22Rv1 (cell line): ENCODE data around the gene MTCH2.
"Not testable (repeated sequence)": the region's sequence is repeated elsewhere in the genome, so short reads cannot be mapped to it uniquely, and the experiment has no call there.

Source experiments
- H3K27ac ChIP-seq: fragments of 450-650 bp; 2 replicates; pipeline ENCODE4 v1.5.1; 2017
- ZFX ChIP-seq: fragments of 450-650 bp; IDR thresholded peaks from 2 replicates; pipeline ENCODE4 v1.6.1; 2017; ENCODE audit warnings: antibody characterized with exemption, borderline replicate concordance
- TF ChIP-seq, protein P1 (sequence below): fragments of 450-650 bp; IDR thresholded peaks from 2 replicates; pipeline ENCODE4 v1.5.1; 2017; ENCODE audit warnings: mild to moderate bottlenecking

MTCH2 gene

DNA sequence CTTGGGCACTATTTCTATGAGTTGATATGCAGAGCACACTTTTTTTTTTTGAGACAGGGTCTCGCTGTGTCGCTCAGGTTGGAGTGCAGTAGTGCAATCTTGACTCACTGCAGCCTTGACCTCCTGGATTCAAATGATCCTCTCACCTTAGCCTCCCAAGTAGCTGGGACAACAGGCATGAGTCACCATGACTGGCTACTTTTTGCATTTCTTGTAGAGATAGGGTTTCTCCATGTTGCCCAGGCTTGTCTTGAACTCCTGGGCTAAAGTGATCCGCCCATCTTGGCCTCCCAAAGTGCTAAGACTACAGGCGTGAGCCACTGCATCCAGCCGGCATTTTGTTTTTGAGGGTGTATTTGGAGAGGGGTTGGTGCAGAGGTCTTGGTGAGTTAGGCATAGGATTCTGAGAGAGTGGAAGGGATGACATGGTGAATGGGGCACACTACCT, 29.9 kb upstream of the MTCH2 start:
- no peak for TF ChIP-seq ZFX
- TF ChIP-seq, protein P1, sequence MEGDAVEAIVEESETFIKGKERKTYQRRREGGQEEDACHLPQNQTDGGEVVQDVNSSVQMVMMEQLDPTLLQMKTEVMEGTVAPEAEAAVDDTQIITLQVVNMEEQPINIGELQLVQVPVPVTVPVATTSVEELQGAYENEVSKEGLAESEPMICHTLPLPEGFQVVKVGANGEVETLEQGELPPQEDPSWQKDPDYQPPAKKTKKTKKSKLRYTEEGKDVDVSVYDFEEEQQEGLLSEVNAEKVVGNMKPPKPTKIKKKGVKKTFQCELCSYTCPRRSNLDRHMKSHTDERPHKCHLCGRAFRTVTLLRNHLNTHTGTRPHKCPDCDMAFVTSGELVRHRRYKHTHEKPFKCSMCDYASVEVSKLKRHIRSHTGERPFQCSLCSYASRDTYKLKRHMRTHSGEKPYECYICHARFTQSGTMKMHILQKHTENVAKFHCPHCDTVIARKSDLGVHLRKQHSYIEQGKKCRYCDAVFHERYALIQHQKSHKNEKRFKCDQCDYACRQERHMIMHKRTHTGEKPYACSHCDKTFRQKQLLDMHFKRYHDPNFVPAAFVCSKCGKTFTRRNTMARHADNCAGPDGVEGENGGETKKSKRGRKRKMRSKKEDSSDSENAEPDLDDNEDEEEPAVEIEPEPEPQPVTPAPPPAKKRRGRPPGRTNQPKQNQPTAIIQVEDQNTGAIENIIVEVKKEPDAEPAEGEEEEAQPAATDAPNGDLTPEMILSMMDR, result no peak
- no peak overlapping the region for H3K27ac ChIP-seq

DNA sequence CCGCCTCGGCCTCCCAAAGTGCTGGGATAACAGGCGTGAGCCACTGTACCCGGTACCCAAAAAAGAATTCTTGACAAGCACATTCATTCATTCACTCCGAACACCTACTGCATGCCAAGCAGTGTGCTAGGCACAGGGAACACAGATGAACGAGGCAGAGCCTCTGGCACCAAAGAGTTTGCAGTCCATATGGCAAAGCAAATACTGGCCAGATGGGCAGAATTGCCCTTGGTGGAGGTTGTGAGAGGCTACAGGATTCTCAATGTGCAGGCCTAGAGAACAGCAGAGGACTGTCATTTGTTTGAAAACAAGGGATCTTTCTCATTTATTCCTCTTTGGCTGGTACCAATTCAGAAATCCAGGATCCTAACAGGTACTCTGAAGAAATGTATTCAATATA, 27.5 kb upstream of the MTCH2 start:
- TF ChIP-seq ZFX, result no peak

DNA sequence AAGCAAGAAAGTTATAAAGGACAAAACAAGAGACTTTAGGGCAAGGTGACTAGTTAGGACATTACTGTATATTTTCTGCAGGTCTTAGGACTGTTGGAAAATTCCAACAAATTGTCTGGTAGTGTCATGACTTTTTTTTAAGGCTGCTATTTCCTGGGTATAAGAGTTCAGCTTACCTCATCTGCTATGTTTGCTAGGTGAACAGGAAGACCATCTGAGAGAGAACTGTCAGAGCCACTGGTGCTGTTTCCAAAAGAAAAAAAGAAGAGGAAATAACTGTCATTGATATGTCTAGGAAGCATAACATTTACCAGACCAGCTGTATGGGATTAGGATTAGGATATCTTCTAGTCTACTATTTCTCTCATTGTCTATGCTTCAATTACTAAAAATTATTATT, 26.3 kb upstream of the MTCH2 start:
- TF ChIP-seq, protein P1, result no peak
- no peak for TF ChIP-seq ZFX
- no peak overlapping the region for H3K27ac ChIP-seq

More for the DNA sequence above, 27.5 kb upstream of the MTCH2 start:
- no peak overlapping the region for H3K27ac ChIP-seq

DNA sequence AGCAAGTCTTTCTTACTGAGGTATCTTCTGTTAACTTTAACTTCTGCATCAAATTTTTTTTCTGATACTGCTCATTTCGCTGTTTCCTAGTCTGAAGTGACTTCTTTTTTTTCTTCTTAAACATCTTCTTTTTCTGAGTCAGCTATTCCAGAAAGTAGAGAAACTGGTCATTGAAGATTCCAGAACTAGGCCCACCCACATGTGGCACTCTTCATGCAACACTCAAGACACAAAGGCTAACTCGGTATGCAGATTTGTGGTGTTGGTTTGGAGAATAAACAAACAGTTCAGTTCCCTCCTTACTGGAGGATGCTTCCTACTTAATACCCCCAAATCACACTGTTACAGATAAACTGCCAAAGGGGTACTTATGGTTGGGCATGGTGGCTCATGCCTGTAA, 25.2 kb upstream of the MTCH2 start:
- H3K27ac ChIP-seq, result no peak overlapping the region

DNA sequence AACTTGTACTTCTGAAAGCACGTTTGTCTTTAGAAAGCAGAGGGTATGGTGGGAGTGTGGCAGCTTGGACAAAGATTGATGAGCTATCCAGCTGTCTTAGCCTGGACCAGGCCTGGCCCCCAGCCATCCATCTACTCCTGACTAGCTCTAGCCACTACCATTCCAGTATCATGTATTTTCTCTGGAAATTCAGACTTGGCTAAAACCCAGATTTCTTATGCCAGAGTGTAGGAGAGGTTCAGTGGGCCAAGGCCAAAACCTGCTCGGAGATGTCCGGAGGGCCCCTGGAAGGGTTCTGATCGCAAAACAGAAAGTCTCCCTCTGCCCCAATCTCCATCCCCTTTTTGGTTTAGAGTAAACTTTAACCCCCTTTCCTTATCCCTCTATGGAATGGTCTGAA, 24.8 kb upstream of the MTCH2 start:
- H3K27ac ChIP-seq, result no peak overlapping the region
- no peak for TF ChIP-seq ZFX
- TF ChIP-seq, protein P1, result no peak

More for the DNA sequence above, 25.2 kb upstream of the MTCH2 start:
- TF ChIP-seq, protein P1, result no peak
- TF ChIP-seq ZFX, result no peak

DNA sequence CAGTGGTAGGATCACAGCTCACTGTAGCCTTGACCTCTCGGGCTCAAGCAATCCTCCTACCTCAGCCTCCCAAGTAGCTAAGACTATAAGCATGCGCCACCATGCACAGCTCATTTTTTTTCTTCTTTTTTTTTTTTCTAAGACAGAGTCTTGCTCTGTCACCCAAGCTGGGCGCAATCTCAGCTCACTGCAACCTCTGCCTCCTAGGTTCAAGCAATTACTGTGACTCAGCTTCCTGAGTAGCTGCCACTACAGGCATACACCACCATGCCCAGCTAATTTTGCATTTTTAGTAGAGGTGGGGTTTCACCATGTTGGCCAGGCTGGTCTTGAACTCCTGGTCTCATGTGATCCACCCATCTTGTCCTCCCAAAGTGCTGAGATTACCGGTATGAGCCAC, 22.6 kb upstream of the MTCH2 start:
- not testable (repeated sequence) for H3K27ac ChIP-seq

DNA sequence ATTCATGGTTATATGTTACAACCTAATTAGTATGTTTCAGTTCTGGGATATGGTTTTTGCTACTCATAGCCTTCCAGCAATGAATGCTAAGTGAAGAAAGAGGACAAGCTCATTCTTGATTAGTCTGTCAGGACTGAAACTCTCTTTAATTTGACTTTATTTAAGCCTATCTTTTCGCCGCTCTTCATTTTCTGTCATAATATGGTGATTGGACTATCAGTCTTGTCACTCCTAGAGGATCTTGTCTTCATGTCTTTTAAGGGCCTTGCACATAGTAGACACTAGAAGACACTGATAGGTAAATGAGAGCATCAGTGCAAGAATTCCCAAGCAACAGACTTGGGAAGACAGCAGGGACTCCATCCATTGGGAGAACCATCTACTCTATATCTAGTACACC, 18.9 kb upstream of the MTCH2 start:
- H3K27ac ChIP-seq, result no peak overlapping the region
- no peak for TF ChIP-seq ZFX

DNA sequence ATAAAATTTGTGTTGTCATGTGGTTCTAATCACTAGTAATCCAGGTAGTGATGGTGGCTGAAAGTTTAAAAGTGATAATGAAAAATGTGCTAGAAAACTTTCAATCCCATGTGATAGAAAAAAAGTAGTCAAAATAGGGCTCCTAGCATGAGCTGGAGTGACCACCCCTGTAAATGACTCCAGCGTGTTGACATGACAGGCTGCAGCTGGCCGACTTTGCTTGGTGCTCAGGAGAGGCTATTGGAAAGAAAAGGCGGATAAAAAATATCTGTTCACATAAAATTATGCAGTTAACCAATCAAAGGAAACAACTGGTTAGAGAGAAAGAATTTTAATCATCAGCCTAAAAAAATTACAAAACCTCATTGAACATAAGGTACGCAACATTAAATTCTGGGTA, 16.9 kb upstream of the MTCH2 start:
- no peak overlapping the region for H3K27ac ChIP-seq
- no peak for TF ChIP-seq ZFX
- TF ChIP-seq, protein P1, result no peak

DNA sequence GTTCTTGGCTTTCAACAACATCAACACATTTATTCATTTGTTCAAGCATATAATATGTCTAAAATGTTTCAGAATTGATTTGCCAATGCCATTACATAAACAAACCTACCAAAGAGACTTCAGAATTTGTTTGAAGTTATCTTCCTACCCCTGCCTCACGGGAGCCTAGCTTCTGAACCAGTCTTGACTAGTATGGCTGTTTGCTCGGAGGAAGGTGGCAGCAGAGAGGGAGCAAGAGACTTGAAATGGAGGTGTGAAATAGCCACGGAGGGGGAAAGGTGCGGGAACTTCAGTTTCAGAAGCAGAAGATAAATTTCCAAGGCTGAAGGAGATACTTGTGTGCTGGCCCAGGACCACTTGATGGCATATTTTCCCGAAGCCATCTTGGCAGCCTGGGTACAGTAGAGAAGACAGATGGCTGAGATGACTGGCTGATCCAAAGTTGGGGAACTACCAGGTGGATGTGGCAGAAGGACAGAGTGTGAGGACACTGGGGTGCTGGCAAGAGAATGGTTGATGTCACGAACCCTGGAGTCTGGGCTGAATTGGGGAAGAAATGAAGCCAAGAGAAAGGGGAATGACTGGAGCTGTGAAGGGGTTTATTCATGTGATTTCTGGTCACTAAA, 14.0 kb upstream of the MTCH2 start:
- no peak overlapping the region for H3K27ac ChIP-seq
- TF ChIP-seq ZFX, result no peak
- TF ChIP-seq, protein P1, result no peak; the same call in 1 of the 2 replicates
